HG02981 (cell line): ENCODE measurements around the gene ROR2.

Experiments used
- ATAC-seq: cut with Tn5 transposase; IDR thresholded peaks from one replicate; pipeline ENCODE4 v1.9.1; 2021; ENCODE audit warnings: mild to moderate bottlenecking, moderate library complexity; ENCODE audit not compliant: unreplicated experiment

ROR2 gene

GRCh38 chr9:91726406-91727100 lies 223.5 kb downstream of the ROR2 start:
- ATAC-seq = no peak

GRCh38 chr9:91725651-91726050 lies 224.4 kb downstream of the ROR2 start:
- ATAC-seq = no peak

GRCh38 chr9:91724609-91725505 lies 225.2 kb downstream of the ROR2 start:
- no peak for ATAC-seq

- no peak for ATAC-seq
Observed at GRCh38 chr9:91724068-91724440, 226.0 kb downstream of the ROR2 start.

- no peak for ATAC-seq
Observed at GRCh38 chr9:91723420-91724067, 226.5 kb downstream of the ROR2 start.

- ATAC-seq = peak; percentile 67
Observed at GRCh38 chr9:91720751-91721705, 229.0 kb downstream of the ROR2 start.

GRCh38 chr9:91720313-91720712 lies 229.7 kb downstream of the ROR2 start:
- ATAC-seq = no peak

- no peak for ATAC-seq
Observed at GRCh38 chr9:91718071-91718470, 232.0 kb downstream of the ROR2 start.

- ATAC-seq = no peak
Observed at GRCh38 chr9:91716815-91717214, 233.2 kb downstream of the ROR2 start.

- ATAC-seq = no peak
Observed at GRCh38 chr9:91716239-91716638, 233.8 kb downstream of the ROR2 start.

GRCh38 chr9:91714874-91715615 lies 235.0 kb downstream of the ROR2 start:
- ATAC-seq = no peak

- ATAC-seq = no peak
Observed at GRCh38 chr9:91714020-91714806, 235.8 kb downstream of the ROR2 start.

- no peak for ATAC-seq
Observed at GRCh38 chr9:91712811-91713210, 237.2 kb downstream of the ROR2 start.

GRCh38 chr9:91711755-91712601 lies 238.1 kb downstream of the ROR2 start:
- ATAC-seq = peak; percentile 95

- ATAC-seq = no peak
Observed at GRCh38 chr9:91710158-91710557, 239.9 kb downstream of the ROR2 start.

GRCh38 chr9:91705386-91705785 lies 244.6 kb downstream of the ROR2 start:
- ATAC-seq = no peak

- no peak for ATAC-seq
Observed at GRCh38 chr9:91700475-91700874, 249.6 kb downstream of the ROR2 start.

GRCh38 chr9:91698266-91698665 lies 251.8 kb downstream of the ROR2 start:
- ATAC-seq = no peak
